ENCODE measurements around the gene HAUS1.
"Not testable (repeated sequence)": the region's sequence is repeated elsewhere in the genome, so short reads cannot be mapped to it uniquely, and the experiment has no call there.

Gene HAUS1

GRCh38 chr18:46104128-46104911, at the start of gene HAUS1:
TSS of gene HAUS1 (plus strand) at chr18:46104385. CDS start at chr18:46104412, 27 bp downstream.
- peak; percentile 80 for DNase-seq

GRCh38 chr18:46054956-46055837, 49.0 kb upstream of the HAUS1 start:
- peak; percentile 48 for DNase-seq

GRCh38 chr18:46055838-46056230, 48.4 kb upstream of the HAUS1 start:
- DNase-seq, result no peak

- no peak for DNase-seq
These were observed 43.8 kb upstream of the HAUS1 start for GRCh38 chr18:46060359-46060841.

- DNase-seq, result no peak
These were observed 42.8 kb upstream of the HAUS1 start for GRCh38 chr18:46061387-46061786.

- no peak for DNase-seq
These were observed 42.4 kb upstream of the HAUS1 start for GRCh38 chr18:46061796-46062195.

- no peak for DNase-seq
These were observed 41.4 kb upstream of the HAUS1 start for GRCh38 chr18:46062781-46063180.

- no peak for DNase-seq
These were observed 36.7 kb upstream of the HAUS1 start for GRCh38 chr18:46067438-46068007.

GRCh38 chr18:46068763-46069162, 35.4 kb upstream of the HAUS1 start:
- DNase-seq, result no peak

GRCh38 chr18:46069524-46069923, 34.7 kb upstream of the HAUS1 start:
- DNase-seq, result no peak

GRCh38 chr18:46070232-46070631, 34.0 kb upstream of the HAUS1 start:
- DNase-seq, result no peak

GRCh38 chr18:46070815-46071652, 33.2 kb upstream of the HAUS1 start:
- no peak for DNase-seq

GRCh38 chr18:46071653-46072375, 32.4 kb upstream of the HAUS1 start, which contains the start of gene PSTPIP2:
TSS of gene PSTPIP2 (minus strand) at chr18:46072260. CDS start at chr18:46072188, 72 bp downstream.
- peak; percentile 69 for DNase-seq

GRCh38 chr18:46072376-46072867, 31.8 kb upstream of the HAUS1 start:
- DNase-seq, result no peak

- DNase-seq, result no peak
These were observed 31.2 kb upstream of the HAUS1 start for GRCh38 chr18:46072959-46073358.

- peak; percentile 84 for DNase-seq
These were observed 30.5 kb upstream of the HAUS1 start for GRCh38 chr18:46073474-46074331.

- DNase-seq, result no peak
These were observed 24.8 kb upstream of the HAUS1 start for GRCh38 chr18:46079336-46079735.

- no peak for DNase-seq
These were observed 24.0 kb upstream of the HAUS1 start for GRCh38 chr18:46080156-46080555.

GRCh38 chr18:46084431-46084830, 19.8 kb upstream of the HAUS1 start:
- DNase-seq, result no peak

- not testable (repeated sequence) for DNase-seq
These were observed 15.7 kb upstream of the HAUS1 start for GRCh38 chr18:46088501-46088900.
